Smooth muscle cell (in vitro differentiated cells): Measurements from ENCODE around the gene CDC42BPB. TPM values are rescaled to one million over a fixed set of nuclear protein-coding genes. Genes with fewer than 3 reads are reported as not detected.

Source experiments
- DNase-seq: peaks from one replicate; lab custom pipeline; 2025; ENCODE audit not compliant: unreplicated experiment; lab: John Stamatoyannopoulos, UW
- H2AFZ ChIP-seq: fragments of 200-600 bp; sonication (generic); 2 replicates; pipeline ENCODE4 v1.6.0; 2016; ENCODE audit warnings: antibody characterized with exemption, low read depth, mild to moderate bottlenecking
- H3F3A ChIP-seq: fragments of 200-600 bp; sonication (generic); 2 replicates; pipeline ENCODE4 v1.6.0; 2017; ENCODE audit warnings: antibody characterized with exemption, low read depth
- H3K27ac ChIP-seq: fragments of 200-600 bp; sonication (generic); 2 replicates; pipeline ENCODE4 v1.5.1; 2016; ENCODE audit warnings: low read depth, mild to moderate bottlenecking
- H3K27me3 ChIP-seq: fragments of 200-600 bp; sonication (generic); 2 replicates; pipeline ENCODE4 v1.6.1; 2016; ENCODE audit warnings: low read depth, mild to moderate bottlenecking
- H3K36me3 ChIP-seq: fragments of 200-600 bp; sonication (generic); 2 replicates; pipeline ENCODE4 v1.5.1; 2016; ENCODE audit warnings: low read depth
- H3K4me1 ChIP-seq: fragments of 200-600 bp; sonication (generic); 2 replicates; pipeline ENCODE4 v1.5.1; 2016; ENCODE audit warnings: low read depth
- H3K4me2 ChIP-seq: fragments of 200-600 bp; sonication (generic); 2 replicates; pipeline ENCODE4 v1.6.0; 2016; ENCODE audit warnings: mild to moderate bottlenecking
- H3K4me3 ChIP-seq: fragments of 200-600 bp; sonication (generic); 2 replicates; pipeline ENCODE4 v1.5.1; 2016; ENCODE audit warnings: mild to moderate bottlenecking
- H3K79me2 ChIP-seq: fragments of 200-600 bp; sonication (generic); 2 replicates; pipeline ENCODE4 v1.6.0; 2016; ENCODE audit warnings: low read depth, mild to moderate bottlenecking
- H3K9ac ChIP-seq: fragments of 200-600 bp; sonication (generic); 2 replicates; pipeline ENCODE4 v1.6.0; 2016; ENCODE audit warnings: low read depth
- H3K9me3 ChIP-seq: fragments of 200-600 bp; sonication (generic); replicated peaks from 2 replicates; pipeline ENCODE4 v1.5.1; 2016; ENCODE audit warnings: low read depth
- H4K20me1 ChIP-seq: fragments of 200-600 bp; sonication (generic); 2 replicates; pipeline ENCODE4 v1.6.0; 2016; ENCODE audit warnings: low read depth
- CTCF ChIP-seq: fragments of 200-600 bp; sonication (generic); IDR thresholded peaks from 2 replicates; pipeline ENCODE4 v1.5.1; 2017; ENCODE audit warnings: borderline replicate concordance, mild to moderate bottlenecking, antibody characterized with exemption; ENCODE audit not compliant: insufficient read depth, poor library complexity, severe bottlenecking
- WGBS: methylation state at CpG from one replicate; pipeline ENCODE4 v1.1.7; 2016; ENCODE audit warnings: low lambda C conversion rate; 5-methylcytosine and 5-hydroxymethylcytosine counted together
- polyA plus RNA-seq: library from polyadenylated mRNA; unstranded; fragments of >200 nt; fragmentation: Nextera tagmentation; extraction: Ambion mirVana; gene quantifications from 2 replicates; pipeline ENCODE4 v1.2.1, GENCODE V29; 2016
- total RNA-seq: library from RNA; depleted of rRNA; stranded (reverse); fragments of >200 nt; gene quantifications from 2 replicates; pipeline ENCODE4 v1.2.3, GENCODE V29; 2014

The CDC42BPB gene
- total and polyA plus RNA-seq, 2 experiments from 2014 or later: 11.3 to 71.2 TPM

- H3K27me3 ChIP-seq: peaks cover 68% of the 10 kb centered on the region
- H3K9me3 ChIP-seq: no peaks in the 10 kb centered on the region
- H3F3A ChIP-seq: peaks cover 4% of the 10 kb centered on the region
- no peak for DNase-seq
- H3K4me2 ChIP-seq: peak overlapping the region; percentile 48
- 17% methylated on average over 53 of the region's 53 CpGs for WGBS
- H3K27ac ChIP-seq: no peak overlapping the region
- no peak overlapping the region for H3K9ac ChIP-seq
- no peak overlapping the region for H2AFZ ChIP-seq
- no peaks in the 10 kb centered on the region for H4K20me1 ChIP-seq
- no peaks in the 10 kb centered on the region for H3K4me1 ChIP-seq
- H3K79me2 ChIP-seq: no peaks in the 10 kb centered on the region
- H3K4me3 ChIP-seq: peak overlapping the region; percentile 41
- TF ChIP-seq CTCF: no peak
- no peaks in the 10 kb centered on the region for H3K36me3 ChIP-seq
These were observed 134.0 kb downstream of the CDC42BPB start for GRCh38 chr14:102923201-102923924.

GRCh38 chr14:102922490-102923200 lies 134.7 kb downstream of the CDC42BPB start, which contains the start of gene AMN:
Gene AMN (plus strand): TSS chr14:102922663. CDS start chr14:102922689, 26 bp downstream.
- Histone ChIP-seq H3K4me3 (peak within 1 kb of the TSS; percentile 41), H3K79me2 (no peaks in the 10 kb centered on the region), H3K4me2 (peak within 1 kb of the TSS; percentile 48), H3K9me3 (no peaks in the 10 kb centered on the region), H3K27ac (no peak within 1 kb of the TSS), H2AFZ (no peak within 1 kb of the TSS), H3K9ac (no peak within 1 kb of the TSS), H3K36me3 (no peaks in the 10 kb centered on the region), H4K20me1 (no peaks in the 10 kb centered on the region), H3K27me3 (peaks cover 64% of the 10 kb centered on the region), H3F3A (no peaks in the 10 kb centered on the region), H3K4me1 (no peaks in the 10 kb centered on the region)
- no peak for DNase-seq
- no peak for TF ChIP-seq CTCF
- WGBS: 24% methylated on average over 44 of the region's 56 CpGs

- no peak overlapping the region for H3K4me3 ChIP-seq
- no peak overlapping the region for H3K4me2 ChIP-seq
- no peak overlapping the region for H2AFZ ChIP-seq
- WGBS: 100% methylated on average over 1 of the region's 1 CpG
- H3K27me3 ChIP-seq: peaks cover 51% of the 10 kb centered on the region
- H4K20me1 ChIP-seq: no peaks in the 10 kb centered on the region
- TF ChIP-seq CTCF: no peak
- H3K4me1 ChIP-seq: no peaks in the 10 kb centered on the region
- H3K36me3 ChIP-seq: no peaks in the 10 kb centered on the region
- H3K79me2 ChIP-seq: no peaks in the 10 kb centered on the region
- H3F3A ChIP-seq: no peaks in the 10 kb centered on the region
- no peak overlapping the region for H3K27ac ChIP-seq
- no peak for DNase-seq
- H3K9ac ChIP-seq: no peak overlapping the region
- no peaks in the 10 kb centered on the region for H3K9me3 ChIP-seq
These were observed 136.4 kb downstream of the CDC42BPB start for GRCh38 chr14:102920998-102921304.
